Uterus (tissue), 4 donors: ENCODE results near the gene UBALD2. TPM values are rescaled to one million over a fixed set of nuclear protein-coding genes. Genes with fewer than 3 reads are reported as not detected.
A peak's percentile ranks its signal among the peaks of the same experiment; 100 is the strongest.

ENCODE experiments used
- DNase-seq, 2 donors: peaks; one replicate each; pipeline ENCODE4 v3.0.0-alpha.2; 2019 to 2020
- H3K27ac ChIP-seq, 2 donors: fragments of 200-600 bp; sonication (generic); 1 replicate in 1 of 2; 2 replicates in 1 of 2; pipeline ENCODE4 v1.5.1; 2016 to 2018
- H3K27me3 ChIP-seq, 2 donors: fragments of 200-600 bp; sonication (generic); one replicate each; pipeline ENCODE4 v1.5.1; 2018 to 2019; ENCODE audit warnings: control low read depth in 1 of 2
- H3K36me3 ChIP-seq, 2 donors: fragments of 200-600 bp; sonication (generic); one replicate each; pipeline ENCODE4 v1.5.1; 2019; ENCODE audit warnings: control low read depth in 1 of 2
- H3K4me1 ChIP-seq, 2 donors: fragments of 200-600 bp; sonication (generic); one replicate each; pipeline ENCODE4 v1.5.1; 2018 to 2019; ENCODE audit warnings: control low read depth in 1 of 2
- H3K4me3 ChIP-seq, 2 donors: fragments of 200-600 bp; sonication (generic); 1 replicate in 1 of 2; 2 replicates in 1 of 2; pipeline ENCODE4 v1.5.1; 2018 to 2019; ENCODE audit warnings: mild to moderate bottlenecking in 1 of 2
- H3K9me3 ChIP-seq, 2 donors: fragments of 200-600 bp; sonication (generic); one replicate each; pipeline ENCODE4 v1.5.1; 2019; ENCODE audit warnings: control low read depth in 1 of 2
- CTCF ChIP-seq, 4 experiments: fragments of 200-600 bp in 2 of 4; fragments of 450-650 bp in 2 of 4; sonication (generic) in 2 of 4; IDR thresholded peaks; one replicate each; pipeline ENCODE4 v1.5.1; 2016 to 2019; ENCODE audit warnings: antibody characterized with exemption in 4 of 4, mild to moderate bottlenecking in 2 of 4, moderate library complexity in 1 of 4
- POLR2A ChIP-seq, 2 donors: fragments of 450-650 bp; IDR thresholded peaks; one replicate each; pipeline ENCODE4 v1.6.1; 2016; ENCODE audit warnings: antibody characterized with exemption in 2 of 2, mild to moderate bottlenecking in 1 of 2, moderate library complexity in 1 of 2
- intact Hi-C: fragments of 100-400 bp; cut with DNase I; formaldehyde crosslinking; loops from one replicate; pipeline ENCODE4 v1.15.1; 2023; ENCODE audit warnings: low total_unique reads
- total RNA-seq, 4 donors: library from RNA; depleted of rRNA in 3 of 4; stranded (reverse); fragments of >200 nt in 3 of 4; gene quantifications; one replicate each; pipeline versions ENCODE4 v1.1.0 to v1.2.4, GENCODE V29; 2014 to 2023
- donor health status: DM: yes; HTN: yes; CAD: no.

The UBALD2 gene
- total RNA-seq, 4 donors from 2014 or later: 2.0 to 17.4 (median 9.2) TPM

- intact Hi-C loops: loop anchor here (5.0 kb wide), 1 partner anchor 156 kb away; no protein-coding TSS in a partner anchor
- no peak for DNase-seq
- Histone ChIP-seq H3K4me1 (no peaks in the 10 kb centered on the region), H3K36me3 (no peaks in the 10 kb centered on the region), H3K27ac (no peak overlapping the region), H3K4me3 (no peak overlapping the region), H3K9me3 (no peaks in the 10 kb centered on the region), H3K27me3 (no peaks in the 10 kb centered on the region)
- TF ChIP-seq POLR2A (IDR thresholded peaks at IDR 0.05) (no peak), CTCF (IDR thresholded peaks at IDR 0.05) (no peak)
These were observed 13.2 kb downstream of the UBALD2 start for GRCh38 chr17:76278268-76278908.

GRCh38 chr17:76278952-76279741 is 14.0 kb downstream of the UBALD2 start:
- no peak overlapping the region for H3K4me3 ChIP-seq
- no peaks in the 10 kb centered on the region for H3K4me1 ChIP-seq
- intact Hi-C loops: loop anchor here (5.0 kb wide), 1 partner anchor 157 kb away; no protein-coding TSS in a partner anchor
- DNase-seq: peak; percentile 85
- H3K9me3 ChIP-seq: no peaks in the 10 kb centered on the region
- TF ChIP-seq POLR2A (IDR thresholded peaks at IDR 0.05) (no peak), CTCF (IDR thresholded peaks at IDR 0.05) (peak; percentile 94 to 99 (median 96))
- no peaks in the 10 kb centered on the region for H3K36me3 ChIP-seq
- no peaks in the 10 kb centered on the region for H3K27me3 ChIP-seq
- no peak overlapping the region for H3K27ac ChIP-seq

- H3K27me3 ChIP-seq: no peaks in the 10 kb centered on the region
- no peaks in the 10 kb centered on the region for H3K9me3 ChIP-seq
- no peaks in the 10 kb centered on the region for H3K4me1 ChIP-seq
- H3K27ac ChIP-seq: no peak overlapping the region
- no peaks in the 10 kb centered on the region for H3K36me3 ChIP-seq
- no peak for DNase-seq
- H3K4me3 ChIP-seq: no peak overlapping the region
- intact Hi-C loops: loop anchor here (5.0 kb wide), 1 partner anchor 158 kb away; no protein-coding TSS in a partner anchor
- TF ChIP-seq POLR2A (IDR thresholded peaks at IDR 0.05): no peak
- peak in 1 of 4 experiments; percentile 14 for TF ChIP-seq CTCF (IDR thresholded peaks at IDR 0.05)
These were observed 14.7 kb downstream of the UBALD2 start for GRCh38 chr17:76279742-76280287.

GRCh38 chr17:76280650-76281049 is 15.5 kb downstream of the UBALD2 start:
- Histone ChIP-seq H3K27me3 (no peaks in the 10 kb centered on the region), H3K9me3 (no peaks in the 10 kb centered on the region), H3K36me3 (no peaks in the 10 kb centered on the region), H3K4me1 (no peaks in the 10 kb centered on the region), H3K4me3 (no peak overlapping the region), H3K27ac (no peak overlapping the region)
- DNase-seq: no peak
- intact Hi-C loops: no loop called here
- no peak for TF ChIP-seq POLR2A (IDR thresholded peaks at IDR 0.05)
- TF ChIP-seq CTCF (IDR thresholded peaks at IDR 0.05): no peak
